Stimulated activated CD8-positive, alpha-beta memory T cell treated with anti-CD3 and anti-CD28 coated beads, Interleukin-4, amount 100 ng/mL, for 48 hours (primary cell): ENCODE measurements around the gene TINAGL1.

Experiments used
- DNase-seq: peaks from one replicate; pipeline ENCODE4 v3.0.0-alpha.2; 2020

TINAGL1 gene

DNA sequence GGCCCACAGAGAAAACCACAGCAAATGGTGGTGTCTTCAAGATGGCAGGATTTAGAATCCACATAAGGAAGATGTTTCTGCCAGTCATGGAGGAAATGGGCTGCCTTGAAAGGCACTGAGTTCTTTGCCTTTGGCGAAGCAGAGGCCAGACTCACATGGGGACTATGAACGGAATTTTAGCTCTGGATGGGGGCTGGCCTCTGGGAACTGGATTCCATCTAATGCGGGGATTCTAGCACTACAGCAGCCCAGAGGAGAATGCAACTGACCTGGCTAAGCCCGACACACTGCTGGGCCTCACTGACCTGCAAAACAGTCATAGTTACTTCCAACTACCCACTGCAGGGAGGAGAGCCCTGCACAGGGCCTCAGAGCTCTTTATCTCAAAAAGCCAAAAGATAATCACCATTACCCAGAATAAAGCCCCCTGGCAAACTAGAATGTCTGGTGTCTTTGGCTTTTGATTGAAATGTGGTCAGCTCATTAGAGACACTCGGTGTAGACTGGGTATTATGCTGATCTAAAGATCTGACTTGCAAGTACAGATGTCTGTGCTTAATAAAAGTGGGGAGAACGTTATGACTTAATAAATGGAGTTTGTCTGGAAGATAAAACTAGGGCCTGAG lies 52.7 kb downstream of the TINAGL1 start:
- no peak for DNase-seq

GRCh38 chr1:31632649-31633048 lies 56.3 kb downstream of the TINAGL1 start:
- no peak for DNase-seq

DNA sequence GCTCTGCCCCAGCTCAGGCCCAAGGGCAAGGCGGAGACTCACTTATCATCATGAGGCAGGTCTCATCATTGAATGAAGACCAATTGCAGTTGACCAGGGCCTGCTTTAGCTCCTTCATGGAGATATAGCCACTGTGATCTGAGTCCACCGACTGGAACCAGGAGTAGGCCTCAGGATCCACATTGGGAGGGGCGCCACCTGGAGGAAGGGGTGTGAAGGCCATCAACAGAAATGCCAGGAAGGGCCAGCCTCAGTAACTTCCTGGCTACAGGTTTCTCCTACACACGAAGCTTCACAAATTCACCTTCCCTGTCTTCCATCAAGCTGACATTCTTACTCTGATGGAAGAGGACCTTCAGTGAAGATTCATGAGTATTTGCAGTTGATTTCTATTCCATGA lies 56.8 kb downstream of the TINAGL1 start:
- peak; percentile 64 for DNase-seq
